Measurements from ENCODE around the gene KLHL22.

KLHL22 gene

GRCh38 chr22:20430101-20430719 is 65.4 kb downstream of the KLHL22 start:
- H3K27ac ChIP-seq: no peak overlapping the region
- H3K4me1 ChIP-seq: peaks cover 41% of the 10 kb centered on the region
- H3K27me3 ChIP-seq: peaks cover 96% of the 10 kb centered on the region
- peaks cover 36% of the 10 kb centered on the region for H4K20me1 ChIP-seq
- peaks cover 9% of the 10 kb centered on the region; the same call in 1 of the 2 replicates for H3K9me3 ChIP-seq
- H3K9ac ChIP-seq: no peak overlapping the region
- H3K4me2 ChIP-seq: peak overlapping the region; percentile 91
- H3K36me3 ChIP-seq: no peaks in the 10 kb centered on the region
- peak overlapping the region; percentile 70 for H3K4me3 ChIP-seq
- TF ChIP-seq Cebpa-rat (IDR thresholded peaks at IDR 0.05): no peak

- Histone ChIP-seq H3K4me3 (peak overlapping the region; percentile 70), H3K9ac (no peak overlapping the region; the same call in 1 of the 2 replicates)
Observed at GRCh38 chr22:20429254-20430100, 66.1 kb downstream of the KLHL22 start.

GRCh38 chr22:20428496-20429253 is 66.9 kb downstream of the KLHL22 start:
- peaks cover 92% of the 10 kb centered on the region for H3K27me3 ChIP-seq
- peak overlapping the region; percentile 70 for H3K4me3 ChIP-seq
- peaks cover 24% of the 10 kb centered on the region for H4K20me1 ChIP-seq
- peak overlapping the region; percentile 91 for H3K4me2 ChIP-seq
- no peak for TF ChIP-seq Cebpa-rat (IDR thresholded peaks at IDR 0.05)
- H3K4me1 ChIP-seq: peaks cover 57% of the 10 kb centered on the region
- no peaks in the 10 kb centered on the region for H3K36me3 ChIP-seq
- H3K9me3 ChIP-seq: peaks cover 14% of the 10 kb centered on the region; the same call in 1 of the 2 replicates
- H3K9ac ChIP-seq: no peak overlapping the region
- no peak overlapping the region for H3K27ac ChIP-seq

More at GRCh38 chr22:20429254-20430100, 66.1 kb downstream of the KLHL22 start:
- no peak overlapping the region for H3K27ac ChIP-seq
- peaks cover 31% of the 10 kb centered on the region for H4K20me1 ChIP-seq
- H3K9me3 ChIP-seq: peaks cover 14% of the 10 kb centered on the region; the same call in 1 of the 2 replicates
- peaks cover 49% of the 10 kb centered on the region for H3K4me1 ChIP-seq
- peak; percentile 86 for TF ChIP-seq Cebpa-rat (IDR thresholded peaks at IDR 0.05)
- H3K36me3 ChIP-seq: no peaks in the 10 kb centered on the region
- H3K27me3 ChIP-seq: peaks cover 96% of the 10 kb centered on the region
- H3K4me2 ChIP-seq: peak overlapping the region; percentile 91

GRCh38 chr22:20427945-20428417 is 67.6 kb downstream of the KLHL22 start:
- H3K27ac ChIP-seq: no peak overlapping the region
- TF ChIP-seq Cebpa-rat (IDR thresholded peaks at IDR 0.05): no peak
- H3K4me2 ChIP-seq: no peak overlapping the region
- peaks cover 18% of the 10 kb centered on the region for H4K20me1 ChIP-seq
- H3K4me3 ChIP-seq: no peak overlapping the region
- H3K9ac ChIP-seq: no peak overlapping the region
- peaks cover 63% of the 10 kb centered on the region for H3K4me1 ChIP-seq
- peaks cover 85% of the 10 kb centered on the region for H3K27me3 ChIP-seq
- H3K36me3 ChIP-seq: no peaks in the 10 kb centered on the region
- peaks cover 14% of the 10 kb centered on the region; the same call in 1 of the 2 replicates for H3K9me3 ChIP-seq

GRCh38 chr22:20427104-20427944 is 68.3 kb downstream of the KLHL22 start:
- Histone ChIP-seq H3K27ac (no peak overlapping the region), H3K9ac (no peak overlapping the region), H3K27me3 (peaks cover 79% of the 10 kb centered on the region), H3K4me1 (peaks cover 63% of the 10 kb centered on the region), H3K4me2 (no peak overlapping the region), H4K20me1 (peaks cover 18% of the 10 kb centered on the region), H3K36me3 (no peaks in the 10 kb centered on the region), H3K9me3 (peaks cover 14% of the 10 kb centered on the region; the same call in 1 of the 2 replicates), H3K4me3 (no peak overlapping the region)
- TF ChIP-seq Cebpa-rat (IDR thresholded peaks at IDR 0.05): no peak

- no peak for TF ChIP-seq Cebpa-rat (IDR thresholded peaks at IDR 0.05)
- H3K27me3 ChIP-seq: peaks cover 68% of the 10 kb centered on the region
- peaks cover 18% of the 10 kb centered on the region for H4K20me1 ChIP-seq
- peaks cover 66% of the 10 kb centered on the region for H3K4me1 ChIP-seq
- H3K9me3 ChIP-seq: peaks cover 13% of the 10 kb centered on the region; the same call in 1 of the 2 replicates
- no peak overlapping the region for H3K9ac ChIP-seq
- H3K27ac ChIP-seq: no peak overlapping the region
- H3K4me3 ChIP-seq: no peak overlapping the region
- H3K4me2 ChIP-seq: no peak overlapping the region
- no peaks in the 10 kb centered on the region for H3K36me3 ChIP-seq
Observed at GRCh38 chr22:20426259-20426615, 69.4 kb downstream of the KLHL22 start.

GRCh38 chr22:20425566-20426258 is 69.9 kb downstream of the KLHL22 start:
- TF ChIP-seq Cebpa-rat (IDR thresholded peaks at IDR 0.05): no peak
- H3K4me1 ChIP-seq: peaks cover 66% of the 10 kb centered on the region
- no peak overlapping the region for H3K4me3 ChIP-seq
- peaks cover 12% of the 10 kb centered on the region for H4K20me1 ChIP-seq
- H3K27ac ChIP-seq: no peak overlapping the region
- no peaks in the 10 kb centered on the region for H3K36me3 ChIP-seq
- H3K9ac ChIP-seq: no peak overlapping the region
- no peak overlapping the region for H3K4me2 ChIP-seq
- H3K9me3 ChIP-seq: peaks cover 8% of the 10 kb centered on the region; the same call in 1 of the 2 replicates
- peaks cover 63% of the 10 kb centered on the region for H3K27me3 ChIP-seq

GRCh38 chr22:20424932-20425565 is 70.5 kb downstream of the KLHL22 start:
- Histone ChIP-seq H4K20me1 (peaks cover 6% of the 10 kb centered on the region), H3K4me2 (peak overlapping the region; percentile 92), H3K27ac (no peak overlapping the region), H3K9me3 (peaks cover 7% of the 10 kb centered on the region; the same call in 1 of the 2 replicates), H3K36me3 (no peaks in the 10 kb centered on the region), H3K9ac (no peak overlapping the region), H3K4me1 (peaks cover 66% of the 10 kb centered on the region), H3K4me3 (no peak overlapping the region), H3K27me3 (peaks cover 56% of the 10 kb centered on the region)
- TF ChIP-seq Cebpa-rat (IDR thresholded peaks at IDR 0.05): no peak

Data from BLaER1 (cell line).